ENCODE measurements around the gene ADAMTS2. TPM values are rescaled to one million over a fixed set of nuclear protein-coding genes. Genes with fewer than 3 reads are reported as not detected.

Gene ADAMTS2
- total RNA-seq, 1 experiment from 2014 or later, result not detected

DNA sequence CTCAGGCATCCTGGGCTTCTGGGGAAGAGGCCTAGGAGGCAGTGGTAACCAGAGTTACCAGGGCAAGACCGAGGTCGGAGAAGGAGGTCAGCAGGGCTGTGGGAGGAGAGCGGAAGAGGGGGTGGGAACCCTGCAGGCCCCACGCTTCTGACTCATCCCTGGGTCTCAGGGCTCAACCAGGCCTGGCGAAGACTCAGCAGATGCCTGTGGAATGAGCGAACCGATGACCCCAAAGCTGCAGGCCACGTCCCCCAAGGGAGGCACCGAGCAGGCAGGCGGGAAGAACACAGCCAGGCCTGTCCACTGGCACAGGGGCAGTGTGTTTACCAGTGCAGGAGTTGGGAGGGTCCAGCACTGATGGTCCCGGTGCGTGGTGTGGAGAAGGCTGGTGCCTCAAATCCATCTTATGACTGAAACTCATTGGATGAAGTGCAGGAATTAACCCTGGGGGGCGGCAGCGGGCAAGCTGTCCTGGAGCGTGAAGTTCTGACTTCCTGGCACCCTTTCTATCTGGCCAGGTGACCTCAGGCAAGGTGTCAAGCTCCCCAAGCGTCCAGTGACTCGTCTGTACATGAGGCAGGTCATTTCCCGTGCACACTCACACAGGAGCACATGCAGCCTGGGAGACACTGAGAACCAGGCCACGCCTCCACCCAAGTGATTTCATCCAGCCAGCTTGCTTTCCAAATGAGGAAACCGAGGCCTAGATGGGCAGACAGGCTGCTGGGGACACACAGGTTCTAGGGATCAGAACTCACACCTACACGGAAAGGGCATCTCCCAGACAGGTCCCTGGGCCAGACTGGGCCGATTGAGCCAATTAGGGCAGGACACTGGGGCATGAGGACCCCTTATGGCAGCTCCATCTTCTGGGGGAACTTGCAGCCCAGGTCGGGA lies 69.1 kb downstream of the ADAMTS2 start:
- Histone ChIP-seq H3K79me2 (ENCODE audit: low read length) (no peaks in the 10 kb centered on the region), H3K4me1 (ENCODE audit: low read length) (no peaks in the 10 kb centered on the region), H3K9ac (ENCODE audit: low read length) (no peak overlapping the region), H3K4me2 (ENCODE audit: low read depth, low read length, poor library complexity, severe bottlenecking) (no peak overlapping the region), H4K20me1 (ENCODE audit: insufficient read depth, low read depth, low read length) (no peaks in the 10 kb centered on the region), H3K27me3 (ENCODE audit: low read length) (no peaks in the 10 kb centered on the region), H2AFZ (ENCODE audit: low read length) (no peak overlapping the region), H3K27ac (ENCODE audit: low read length) (no peak overlapping the region), H3K36me3 (ENCODE audit: insufficient read depth, low read length) (no peaks in the 10 kb centered on the region), H3K9me3 (ENCODE audit: low read length) (no peaks in the 10 kb centered on the region), H3K4me3 (ENCODE audit: low read length) (no peak overlapping the region), H3K9me2 (replicated peaks; ENCODE audit: insufficient read depth, low read length) (no peaks in the 10 kb centered on the region)
- DNase-seq, result no peak

GRCh38 chr5:179275381-179275878 lies 69.8 kb downstream of the ADAMTS2 start:
- Histone ChIP-seq H3K27ac (ENCODE audit: low read length) (no peak overlapping the region), H4K20me1 (ENCODE audit: insufficient read depth, low read depth, low read length) (no peaks in the 10 kb centered on the region), H3K9me2 (replicated peaks; ENCODE audit: insufficient read depth, low read length) (no peaks in the 10 kb centered on the region), H3K9ac (ENCODE audit: low read length) (no peak overlapping the region), H3K4me3 (ENCODE audit: low read length) (no peak overlapping the region), H3K79me2 (ENCODE audit: low read length) (no peaks in the 10 kb centered on the region), H3K4me2 (ENCODE audit: low read depth, low read length, poor library complexity, severe bottlenecking) (no peak overlapping the region), H3K9me3 (ENCODE audit: low read length) (no peaks in the 10 kb centered on the region), H3K36me3 (ENCODE audit: insufficient read depth, low read length) (no peaks in the 10 kb centered on the region), H3K27me3 (ENCODE audit: low read length) (no peaks in the 10 kb centered on the region), H3K4me1 (ENCODE audit: low read length) (no peaks in the 10 kb centered on the region), H2AFZ (ENCODE audit: low read length) (no peak overlapping the region)
- DNase-seq, result no peak

DNA sequence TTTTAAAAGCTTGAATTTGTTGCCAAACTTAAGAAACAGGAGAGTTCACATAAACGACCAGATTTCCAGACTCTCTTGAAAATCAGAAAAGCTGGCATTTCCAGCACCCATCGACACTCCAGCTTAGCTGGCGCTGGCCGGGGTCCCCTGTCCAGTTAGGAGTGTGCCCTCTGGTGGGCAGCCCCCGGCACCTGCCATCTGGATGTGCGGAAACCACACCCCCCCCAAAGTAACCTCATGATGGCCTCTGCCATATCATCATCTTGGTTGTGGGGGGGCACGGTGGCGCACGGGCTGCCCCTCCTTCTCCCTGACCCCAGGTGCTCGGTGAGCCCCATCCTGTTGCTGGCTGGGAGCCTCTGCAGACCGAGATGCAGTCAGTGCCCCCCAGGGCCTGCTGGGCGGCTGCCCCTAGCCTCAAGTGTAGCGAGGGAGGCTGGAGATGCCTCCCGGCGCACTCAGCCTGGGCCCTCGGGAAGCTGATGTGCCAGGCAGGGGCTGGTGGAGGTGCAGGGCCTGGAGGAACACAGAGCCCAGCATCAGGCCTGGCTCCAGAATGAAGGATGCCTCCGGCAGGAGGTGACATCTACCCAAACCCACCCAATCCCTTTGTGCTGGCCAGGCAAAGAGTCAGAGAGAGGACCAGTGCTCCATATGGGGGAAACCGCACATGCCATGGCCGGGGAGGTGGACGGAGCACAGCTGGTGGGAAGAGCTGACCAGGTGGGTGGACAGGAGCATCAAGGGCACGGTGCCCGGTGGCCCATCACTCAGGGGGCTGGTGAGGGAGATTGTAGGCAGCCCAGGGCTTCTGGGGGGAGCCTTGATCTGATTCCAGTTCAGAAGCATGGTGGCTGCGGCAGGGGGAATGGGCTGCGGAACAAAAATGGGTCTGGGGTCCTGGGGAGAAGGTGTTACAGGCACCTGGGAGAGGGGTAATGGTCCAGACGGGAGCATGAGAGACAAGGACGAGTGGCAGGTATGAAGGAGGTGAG lies 70.6 kb downstream of the ADAMTS2 start:
- no peak for DNase-seq
- no peaks in the 10 kb centered on the region for H3K4me1 ChIP-seq (ENCODE audit: low read length)
- H3K79me2 ChIP-seq (ENCODE audit: low read length), result no peaks in the 10 kb centered on the region
- H3K27ac ChIP-seq (ENCODE audit: low read length), result no peak overlapping the region
- no peak overlapping the region for H3K4me2 ChIP-seq (ENCODE audit: low read depth, low read length, poor library complexity, severe bottlenecking)
- no peak overlapping the region for H3K4me3 ChIP-seq (ENCODE audit: low read length)
- H3K9me3 ChIP-seq (ENCODE audit: low read length), result no peaks in the 10 kb centered on the region
- no peaks in the 10 kb centered on the region for H3K9me2 ChIP-seq (replicated peaks; ENCODE audit: insufficient read depth, low read length)
- no peaks in the 10 kb centered on the region for H4K20me1 ChIP-seq (ENCODE audit: insufficient read depth, low read depth, low read length)
- no peaks in the 10 kb centered on the region for H3K27me3 ChIP-seq (ENCODE audit: low read length)
- no peak overlapping the region for H3K9ac ChIP-seq (ENCODE audit: low read length)
- no peak overlapping the region for H2AFZ ChIP-seq (ENCODE audit: low read length)
- no peaks in the 10 kb centered on the region for H3K36me3 ChIP-seq (ENCODE audit: insufficient read depth, low read length)

DNA sequence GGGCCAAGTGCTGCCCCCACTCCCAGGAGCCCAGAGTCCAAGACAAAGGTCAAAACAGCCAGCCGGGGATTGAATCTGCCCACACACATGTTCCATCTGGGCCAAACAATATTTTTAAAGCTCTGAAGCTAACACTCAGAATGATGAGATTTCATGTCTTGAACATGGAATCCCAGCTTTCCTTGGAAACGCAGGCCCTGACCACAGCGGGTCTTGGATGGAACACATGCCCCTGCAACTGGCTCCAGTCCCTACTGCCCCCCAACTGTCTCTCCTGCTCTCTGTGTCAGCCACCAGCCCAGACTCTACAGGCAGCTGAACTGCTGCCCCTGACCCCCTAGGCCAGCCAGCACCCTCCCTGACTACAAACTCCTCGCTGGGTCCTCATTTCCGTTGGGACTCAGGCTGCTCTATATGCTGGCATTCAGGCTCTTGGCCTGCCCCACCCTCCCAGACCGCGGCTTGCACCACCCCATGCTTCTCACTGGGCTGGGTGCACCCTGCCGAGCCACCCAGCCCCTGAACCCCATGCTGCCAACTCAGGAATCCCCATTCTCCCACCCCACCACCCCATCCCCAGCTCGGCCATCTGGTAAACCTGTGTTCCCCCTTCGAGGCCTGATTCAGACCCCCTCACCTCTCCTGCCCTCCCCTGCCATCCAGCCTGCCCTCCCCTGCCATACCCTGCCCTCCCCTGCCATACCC lies 71.7 kb downstream of the ADAMTS2 start:
- H3K27ac ChIP-seq (ENCODE audit: low read length), result no peak overlapping the region
- no peaks in the 10 kb centered on the region for H3K27me3 ChIP-seq (ENCODE audit: low read length)
- H3K4me2 ChIP-seq (ENCODE audit: low read depth, low read length, poor library complexity, severe bottlenecking), result no peak overlapping the region
- H4K20me1 ChIP-seq (ENCODE audit: insufficient read depth, low read depth, low read length), result no peaks in the 10 kb centered on the region
- no peaks in the 10 kb centered on the region for H3K9me3 ChIP-seq (ENCODE audit: low read length)
- H3K4me1 ChIP-seq (ENCODE audit: low read length), result no peaks in the 10 kb centered on the region
- no peaks in the 10 kb centered on the region for H3K36me3 ChIP-seq (ENCODE audit: insufficient read depth, low read length)
- H3K4me3 ChIP-seq (ENCODE audit: low read length), result no peak overlapping the region
- no peak overlapping the region for H2AFZ ChIP-seq (ENCODE audit: low read length)
- H3K9me2 ChIP-seq (replicated peaks; ENCODE audit: insufficient read depth, low read length), result no peaks in the 10 kb centered on the region
- H3K9ac ChIP-seq (ENCODE audit: low read length), result no peak overlapping the region
- no peak for DNase-seq
- no peaks in the 10 kb centered on the region for H3K79me2 ChIP-seq (ENCODE audit: low read length)

- DNase-seq, result no peak
- no peak overlapping the region for H3K4me2 ChIP-seq (ENCODE audit: low read depth, low read length, poor library complexity, severe bottlenecking)
- H4K20me1 ChIP-seq (ENCODE audit: insufficient read depth, low read depth, low read length), result no peaks in the 10 kb centered on the region
Measured at GRCh38 chr5:179273073-179273435, 72.2 kb downstream of the ADAMTS2 start.

DNA sequence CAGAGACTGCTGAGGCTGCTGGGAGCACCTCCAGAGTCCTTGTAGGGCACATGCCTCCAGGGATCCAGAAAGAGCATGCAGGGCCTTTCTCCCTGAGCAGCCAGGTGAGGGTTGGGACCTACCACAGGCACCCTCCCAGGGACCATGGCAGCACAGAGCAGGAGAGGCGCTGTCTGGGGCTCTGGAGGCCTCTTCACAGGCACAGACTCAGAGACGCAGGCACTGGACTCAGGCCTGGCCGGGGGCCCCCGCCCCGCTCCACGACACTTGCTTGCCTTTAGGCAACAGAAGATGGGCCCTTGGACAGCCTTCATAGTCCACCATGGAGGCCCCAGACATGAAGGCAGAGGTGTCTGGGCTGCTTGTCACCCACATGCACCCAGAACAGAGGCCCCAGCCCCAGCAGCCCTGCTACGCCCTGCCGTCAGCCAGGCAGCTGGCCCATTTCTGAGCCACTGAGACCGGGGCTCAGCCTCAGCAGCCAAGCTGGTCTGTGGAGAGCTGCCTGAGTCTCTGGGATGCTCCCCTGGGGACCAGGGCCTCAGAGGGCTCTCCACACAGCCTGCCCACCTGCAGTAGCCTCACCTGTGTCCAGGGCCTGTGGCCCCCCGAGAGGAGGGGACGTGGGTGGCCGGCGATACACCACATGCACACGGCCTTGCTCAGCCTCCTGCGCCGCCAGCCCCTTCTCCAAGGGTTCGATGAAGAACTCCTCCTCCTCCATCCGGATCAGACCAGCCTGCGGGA lies 72.8 kb downstream of the ADAMTS2 start:
- Histone ChIP-seq H3K4me2 (ENCODE audit: low read depth, low read length, poor library complexity, severe bottlenecking) (no peak overlapping the region), H3K9me2 (replicated peaks; ENCODE audit: insufficient read depth, low read length) (no peaks in the 10 kb centered on the region), H3K9ac (ENCODE audit: low read length) (no peak overlapping the region), H4K20me1 (ENCODE audit: insufficient read depth, low read depth, low read length) (no peaks in the 10 kb centered on the region), H3K79me2 (ENCODE audit: low read length) (no peaks in the 10 kb centered on the region), H3K36me3 (ENCODE audit: insufficient read depth, low read length) (no peaks in the 10 kb centered on the region), H3K4me1 (ENCODE audit: low read length) (no peaks in the 10 kb centered on the region), H3K27ac (ENCODE audit: low read length) (no peak overlapping the region), H3K27me3 (ENCODE audit: low read length) (no peaks in the 10 kb centered on the region), H3K9me3 (ENCODE audit: low read length) (no peaks in the 10 kb centered on the region), H3K4me3 (ENCODE audit: low read length) (no peak overlapping the region), H2AFZ (ENCODE audit: low read length) (no peak overlapping the region)
- no peak for DNase-seq

More at GRCh38 chr5:179273073-179273435, 72.2 kb downstream of the ADAMTS2 start:
- no peak overlapping the region for H3K9ac ChIP-seq (ENCODE audit: low read length)
- no peaks in the 10 kb centered on the region for H3K4me1 ChIP-seq (ENCODE audit: low read length)
- H3K9me2 ChIP-seq (replicated peaks; ENCODE audit: insufficient read depth, low read length), result no peaks in the 10 kb centered on the region
- H3K79me2 ChIP-seq (ENCODE audit: low read length), result no peaks in the 10 kb centered on the region
- H3K9me3 ChIP-seq (ENCODE audit: low read length), result no peaks in the 10 kb centered on the region
- no peaks in the 10 kb centered on the region for H3K27me3 ChIP-seq (ENCODE audit: low read length)
- H3K4me3 ChIP-seq (ENCODE audit: low read length), result no peak overlapping the region
- no peak overlapping the region for H3K27ac ChIP-seq (ENCODE audit: low read length)
- H3K36me3 ChIP-seq (ENCODE audit: insufficient read depth, low read length), result no peaks in the 10 kb centered on the region
- no peak overlapping the region for H2AFZ ChIP-seq (ENCODE audit: low read length)

GRCh38 chr5:179271821-179272325 lies 73.4 kb downstream of the ADAMTS2 start:
- H3K4me1 ChIP-seq (ENCODE audit: low read length), result no peaks in the 10 kb centered on the region
- H3K27me3 ChIP-seq (ENCODE audit: low read length), result no peaks in the 10 kb centered on the region
- no peak overlapping the region for H3K27ac ChIP-seq (ENCODE audit: low read length)
- no peaks in the 10 kb centered on the region for H3K36me3 ChIP-seq (ENCODE audit: insufficient read depth, low read length)
- H3K9me3 ChIP-seq (ENCODE audit: low read length), result no peaks in the 10 kb centered on the region
- no peak overlapping the region for H2AFZ ChIP-seq (ENCODE audit: low read length)
- no peaks in the 10 kb centered on the region for H4K20me1 ChIP-seq (ENCODE audit: insufficient read depth, low read depth, low read length)
- H3K9me2 ChIP-seq (replicated peaks; ENCODE audit: insufficient read depth, low read length), result no peaks in the 10 kb centered on the region
- H3K4me3 ChIP-seq (ENCODE audit: low read length), result no peak overlapping the region
- H3K9ac ChIP-seq (ENCODE audit: low read length), result no peak overlapping the region
- DNase-seq, result no peak
- no peak overlapping the region for H3K4me2 ChIP-seq (ENCODE audit: low read depth, low read length, poor library complexity, severe bottlenecking)
- H3K79me2 ChIP-seq (ENCODE audit: low read length), result no peaks in the 10 kb centered on the region
